MM.1S (cell line): ENCODE data around the gene TEX264.

Experiments used
- CTCF ChIP-seq: fragments of 300-600 bp; sonication (generic); IDR thresholded peaks from 2 replicates; pipeline ENCODE4 v1.5.1; 2016; ENCODE audit warnings: antibody characterized with exemption, low read length, mixed read lengths
- EZH2 ChIP-seq: fragments of 300-600 bp; sonication (generic); optimal IDR thresholded peaks from 2 replicates; pipeline ENCODE3; 2017; ENCODE audit warnings: low read depth, mild to moderate bottlenecking, antibody characterized with exemption, low read length, mixed read lengths
- EZH2phosphoT487 ChIP-seq: fragments of 300-600 bp; sonication (generic); IDR thresholded peaks from 2 replicates; pipeline ENCODE4 v1.6.1; 2018; ENCODE audit warnings: antibody characterized with exemption, low read length

- no peak for TF ChIP-seq CTCF
- TF ChIP-seq EZH2: no peak
- no peak for TF ChIP-seq EZH2phosphoT487
These were observed 36.0 kb downstream of the TEX264 start, which contains the start of gene GRM2 for GRCh38 chr3:51706788-51707731.
